H1 (cell line): ENCODE results near the gene LRPAP1.
"Not testable (repeated sequence)": the region's sequence is repeated elsewhere in the genome, so short reads cannot be mapped to it uniquely, and the experiment has no call there.

Experiments
- CTCF ChIP-seq, 3 experiments: IDR thresholded peaks; 1 replicate in 2 of 3; 2 replicates in 1 of 3; pipeline versions ENCODE4 v1.5.1 to v1.6.1; 2011; ENCODE audit warnings: low read length in 3 of 3, mild to moderate bottlenecking in 3 of 3, inconsistent platforms in 2 of 3, low read depth in 1 of 3, moderate library complexity in 1 of 3; ENCODE audit not compliant: insufficient read depth in 1 of 3; ENCODE audit errors: control extremely low read depth in 1 of 3
- MAFK ChIP-seq: IDR thresholded peaks from 2 replicates; pipeline ENCODE4 v1.6.1; 2012; ENCODE audit warnings: low read depth, mild to moderate bottlenecking, improper control_type of control experiment, low read length
- POLR2A ChIP-seq, 2 experiments: IDR thresholded peaks; 1 replicate in 1 of 2; 2 replicates in 1 of 2; pipeline ENCODE4 v1.6.1; 2011; ENCODE audit warnings: low read depth in 2 of 2, low read length in 2 of 2, mild to moderate bottlenecking in 2 of 2; ENCODE audit errors: control extremely low read depth in 1 of 2
- POLR2AphosphoS5 ChIP-seq: IDR thresholded peaks from 2 replicates; pipeline ENCODE4 v1.6.1; 2011; ENCODE audit warnings: low read depth, low read length
- SRF ChIP-seq: IDR thresholded peaks from 2 replicates; pipeline ENCODE4 v1.6.1; 2011; ENCODE audit warnings: mild to moderate bottlenecking, low read depth, low read length, moderate library complexity
- SUZ12 ChIP-seq: fragments of 200-600 bp; sonication (generic); IDR thresholded peaks from 2 replicates; pipeline ENCODE4 v1.6.1; 2012; ENCODE audit warnings: mild to moderate bottlenecking, inconsistent platforms, low read length, moderate library complexity, mixed read lengths
- USF2 ChIP-seq: IDR thresholded peaks from 2 replicates; pipeline ENCODE4 v1.6.1; 2011; ENCODE audit warnings: low read length, improper control_type of control experiment

- not testable (repeated sequence) for TF ChIP-seq SUZ12; MAFK; CTCF (IDR thresholded peaks at IDR 0.05; ENCODE audit: control extremely low read depth in 1 of 3, insufficient read depth in 1 of 3, low read depth in 1 of 3, low read length in 3 of 3); SRF; POLR2AphosphoS5; USF2; POLR2A (IDR thresholded peaks at IDR 0.05; ENCODE audit: control extremely low read depth in 1 of 2, low read depth in 2 of 2, low read length in 2 of 2)
Observed at GRCh38 chr4:3560465-3560864, 28.2 kb upstream of the LRPAP1 start.
